Measurements from ENCODE around the gene ZBTB21.

The ZBTB21 gene

DNA sequence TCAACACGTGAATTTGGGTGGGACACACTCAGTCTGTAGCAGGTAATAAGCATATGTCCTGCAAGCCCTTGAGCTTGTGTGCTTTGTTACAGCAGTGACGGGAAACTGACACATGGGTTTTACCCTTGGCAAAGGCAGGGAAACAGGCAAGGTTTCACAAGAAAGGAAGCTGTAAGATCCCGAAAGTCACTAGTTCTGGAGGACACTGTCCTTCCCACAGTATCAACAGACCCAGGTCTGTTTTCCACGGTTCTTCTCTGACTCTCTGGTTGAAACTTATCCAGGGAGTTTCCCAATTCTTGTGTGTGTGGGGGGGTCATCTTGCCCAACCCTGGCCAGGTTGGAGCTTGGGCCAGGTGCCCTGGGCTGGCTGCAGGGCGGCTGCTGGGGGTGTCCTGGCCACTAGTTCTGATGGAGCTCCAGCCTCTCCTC is 29.3 kb upstream of the ZBTB21 start:
- Histone ChIP-seq H3K4me1 (peaks cover 0 to 19% (median 9%) of the 10 kb centered on the region in 4 donors), H3K9me3 (peaks cover 0 to 5% (median 0%) of the 10 kb centered on the region in 3 donors), H3K27ac (peak overlapping the region; percentile 28 to 58), H3K4me3 (no peak overlapping the region), H3K36me3 (no peaks in the 10 kb centered on the region), H3K27me3 (no peaks in the 10 kb centered on the region)
- DNase-seq = peak in 1 of 2 donors; percentile 56
- intact Hi-C loops (cut with DNase I; ENCODE audit: low total_unique reads) = no loop called here
- TF ChIP-seq, protein P1, sequence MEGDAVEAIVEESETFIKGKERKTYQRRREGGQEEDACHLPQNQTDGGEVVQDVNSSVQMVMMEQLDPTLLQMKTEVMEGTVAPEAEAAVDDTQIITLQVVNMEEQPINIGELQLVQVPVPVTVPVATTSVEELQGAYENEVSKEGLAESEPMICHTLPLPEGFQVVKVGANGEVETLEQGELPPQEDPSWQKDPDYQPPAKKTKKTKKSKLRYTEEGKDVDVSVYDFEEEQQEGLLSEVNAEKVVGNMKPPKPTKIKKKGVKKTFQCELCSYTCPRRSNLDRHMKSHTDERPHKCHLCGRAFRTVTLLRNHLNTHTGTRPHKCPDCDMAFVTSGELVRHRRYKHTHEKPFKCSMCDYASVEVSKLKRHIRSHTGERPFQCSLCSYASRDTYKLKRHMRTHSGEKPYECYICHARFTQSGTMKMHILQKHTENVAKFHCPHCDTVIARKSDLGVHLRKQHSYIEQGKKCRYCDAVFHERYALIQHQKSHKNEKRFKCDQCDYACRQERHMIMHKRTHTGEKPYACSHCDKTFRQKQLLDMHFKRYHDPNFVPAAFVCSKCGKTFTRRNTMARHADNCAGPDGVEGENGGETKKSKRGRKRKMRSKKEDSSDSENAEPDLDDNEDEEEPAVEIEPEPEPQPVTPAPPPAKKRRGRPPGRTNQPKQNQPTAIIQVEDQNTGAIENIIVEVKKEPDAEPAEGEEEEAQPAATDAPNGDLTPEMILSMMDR (IDR thresholded peaks at IDR 0.05) = no peak

DNA sequence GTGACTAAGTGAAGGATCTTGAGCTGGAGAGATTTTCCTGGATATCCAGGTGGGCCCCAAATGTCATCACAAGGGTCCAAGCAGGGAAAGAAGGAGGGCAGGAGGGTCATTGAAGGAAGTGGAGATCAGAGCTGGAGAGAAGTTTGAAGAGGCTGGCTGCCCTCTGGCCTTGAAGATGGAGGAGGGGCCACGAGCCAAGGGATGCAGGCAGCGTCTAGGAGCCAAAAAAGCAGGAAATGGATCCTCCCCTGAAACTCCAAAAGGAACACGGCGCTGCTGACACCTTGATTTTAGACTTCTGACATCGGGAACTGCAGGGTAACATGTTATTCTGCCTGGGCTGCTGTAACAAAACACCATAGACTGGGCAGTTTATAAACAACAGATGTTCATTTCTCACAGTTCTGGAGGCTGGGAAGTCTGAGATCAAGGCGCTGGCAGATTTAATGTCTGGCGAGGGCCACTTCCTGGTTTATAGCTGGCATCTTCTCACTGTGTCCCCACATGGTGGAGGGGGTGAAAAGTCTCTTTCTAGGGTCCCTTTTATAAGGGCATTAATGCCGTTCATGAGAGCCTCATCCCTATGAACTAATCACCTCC is 28.8 kb upstream of the ZBTB21 start:
- TF ChIP-seq, protein P1 (IDR thresholded peaks at IDR 0.05) = no peak
- no peaks in the 10 kb centered on the region for H3K36me3 ChIP-seq
- peak overlapping the region in 1 of 2 donors; percentile 28 for H3K27ac ChIP-seq
- intact Hi-C loops (cut with DNase I; ENCODE audit: low total_unique reads) = no loop called here
- H3K4me3 ChIP-seq = no peak overlapping the region
- no peak for DNase-seq
- no peaks in the 10 kb centered on the region for H3K27me3 ChIP-seq
- peaks cover 0 to 5% (median 0%) of the 10 kb centered on the region in 3 donors for H3K9me3 ChIP-seq
- H3K4me1 ChIP-seq = peaks cover 0 to 19% (median 9%) of the 10 kb centered on the region in 4 donors

DNA sequence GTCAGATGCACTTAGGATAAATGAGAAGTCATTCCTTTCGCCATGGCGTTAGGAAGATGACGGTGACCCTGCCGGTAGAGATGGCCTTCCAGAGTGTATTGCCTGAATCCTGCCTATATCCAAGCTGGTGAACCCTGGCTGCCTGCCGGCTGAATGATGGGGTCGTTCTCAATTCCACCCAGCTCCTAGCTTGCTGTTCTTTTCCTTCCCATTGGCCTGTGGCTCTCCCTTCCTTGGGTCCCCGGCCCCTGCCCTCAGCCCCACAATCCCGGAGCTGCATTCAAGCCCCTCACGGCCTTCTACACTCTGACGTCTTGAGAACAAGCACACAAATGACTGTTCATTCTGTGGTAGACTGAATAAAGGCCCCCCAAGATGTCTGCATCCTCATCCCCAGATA is 28.2 kb upstream of the ZBTB21 start:
- Histone ChIP-seq H3K9me3 (peaks cover 0 to 5% (median 0%) of the 10 kb centered on the region in 3 donors), H3K4me1 (peaks cover 0 to 19% (median 9%) of the 10 kb centered on the region in 4 donors), H3K27me3 (no peaks in the 10 kb centered on the region), H3K36me3 (no peaks in the 10 kb centered on the region), H3K27ac (no peak overlapping the region), H3K4me3 (no peak overlapping the region)
- DNase-seq = no peak
- TF ChIP-seq, protein P1 (IDR thresholded peaks at IDR 0.05) = no peak
- intact Hi-C loops (cut with DNase I; ENCODE audit: low total_unique reads) = no loop called here

DNA sequence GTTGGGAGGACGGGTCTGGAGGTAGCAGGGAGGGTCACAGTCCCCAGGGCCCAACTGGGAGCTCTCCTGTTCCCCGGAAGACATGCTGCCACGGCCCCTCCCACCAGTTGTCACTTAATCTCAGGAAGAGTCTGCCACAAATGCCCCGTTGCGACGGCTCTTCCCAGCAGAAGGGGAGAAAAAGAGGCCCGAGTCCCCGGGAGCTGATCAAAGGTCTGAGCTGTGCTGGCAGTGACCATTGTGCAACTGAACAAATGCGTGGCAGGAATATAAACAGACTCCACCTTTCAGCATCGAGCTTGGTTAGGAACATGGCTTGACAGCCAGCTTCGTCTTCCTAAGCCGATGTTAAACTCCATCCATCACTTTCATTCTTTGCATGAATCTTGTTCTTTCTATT is 27.8 kb upstream of the ZBTB21 start:
- Histone ChIP-seq H3K36me3 (no peaks in the 10 kb centered on the region), H3K4me3 (no peak overlapping the region), H3K4me1 (peaks cover 0 to 19% (median 9%) of the 10 kb centered on the region in 4 donors), H3K27me3 (no peaks in the 10 kb centered on the region), H3K9me3 (peaks cover 0 to 5% (median 0%) of the 10 kb centered on the region in 3 donors), H3K27ac (no peak overlapping the region)
- TF ChIP-seq, protein P1 (IDR thresholded peaks at IDR 0.05) = no peak
- DNase-seq = no peak
- intact Hi-C loops (cut with DNase I; ENCODE audit: low total_unique reads) = no loop called here

DNA sequence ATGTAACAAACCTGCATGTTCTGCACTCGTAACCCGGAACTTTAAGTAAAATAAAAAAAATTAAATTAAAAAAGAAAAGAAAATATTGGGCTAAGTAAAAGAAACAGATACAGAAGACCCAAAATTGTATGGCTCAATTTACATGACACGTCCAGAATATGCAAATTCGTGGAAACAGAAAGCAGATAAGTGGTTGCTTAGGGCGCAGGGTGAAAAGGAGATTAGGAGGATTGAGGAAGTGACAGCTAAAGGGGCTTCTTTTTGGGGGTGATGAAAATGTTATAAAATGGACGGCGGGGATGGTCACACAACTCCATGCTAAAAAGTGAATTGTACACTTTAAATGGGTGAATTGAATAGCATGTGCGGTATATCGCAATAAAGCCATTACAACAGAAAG is 27.4 kb upstream of the ZBTB21 start:
- intact Hi-C loops (cut with DNase I; ENCODE audit: low total_unique reads) = no loop called here
- no peak for DNase-seq
- TF ChIP-seq, protein P1 (IDR thresholded peaks at IDR 0.05) = no peak
- Histone ChIP-seq H3K4me3 (no peak overlapping the region), H3K27ac (no peak overlapping the region), H3K27me3 (no peaks in the 10 kb centered on the region), H3K4me1 (peaks cover 0 to 19% (median 9%) of the 10 kb centered on the region in 4 donors), H3K9me3 (peaks cover 0 to 5% (median 0%) of the 10 kb centered on the region in 3 donors), H3K36me3 (no peaks in the 10 kb centered on the region)
